Tibial nerve (tissue), 3 donors: ENCODE measurements around the gene RPP40.

Source experiments
- POLR2A ChIP-seq, 2 donors: fragments of 450-650 bp; IDR thresholded peaks; one replicate each; pipeline ENCODE4 v1.6.1; 2017; ENCODE audit warnings: antibody characterized with exemption in 2 of 2, mild to moderate bottlenecking in 2 of 2, moderate library complexity in 2 of 2
- TF ChIP-seq, protein P1 (sequence below), 5 experiments: fragments of 200-600 bp in 3 of 5; fragments of 450-650 bp in 2 of 5; sonication (generic) in 3 of 5; IDR thresholded peaks; one replicate each; pipeline ENCODE4 v1.5.1; 2016 to 2019; ENCODE audit warnings: antibody characterized with exemption in 5 of 5, mild to moderate bottlenecking in 3 of 5, moderate library complexity in 2 of 5

GRCh38 chr6:4973415-4973814, 30.4 kb downstream of the RPP40 start:
- TF ChIP-seq, protein P1, sequence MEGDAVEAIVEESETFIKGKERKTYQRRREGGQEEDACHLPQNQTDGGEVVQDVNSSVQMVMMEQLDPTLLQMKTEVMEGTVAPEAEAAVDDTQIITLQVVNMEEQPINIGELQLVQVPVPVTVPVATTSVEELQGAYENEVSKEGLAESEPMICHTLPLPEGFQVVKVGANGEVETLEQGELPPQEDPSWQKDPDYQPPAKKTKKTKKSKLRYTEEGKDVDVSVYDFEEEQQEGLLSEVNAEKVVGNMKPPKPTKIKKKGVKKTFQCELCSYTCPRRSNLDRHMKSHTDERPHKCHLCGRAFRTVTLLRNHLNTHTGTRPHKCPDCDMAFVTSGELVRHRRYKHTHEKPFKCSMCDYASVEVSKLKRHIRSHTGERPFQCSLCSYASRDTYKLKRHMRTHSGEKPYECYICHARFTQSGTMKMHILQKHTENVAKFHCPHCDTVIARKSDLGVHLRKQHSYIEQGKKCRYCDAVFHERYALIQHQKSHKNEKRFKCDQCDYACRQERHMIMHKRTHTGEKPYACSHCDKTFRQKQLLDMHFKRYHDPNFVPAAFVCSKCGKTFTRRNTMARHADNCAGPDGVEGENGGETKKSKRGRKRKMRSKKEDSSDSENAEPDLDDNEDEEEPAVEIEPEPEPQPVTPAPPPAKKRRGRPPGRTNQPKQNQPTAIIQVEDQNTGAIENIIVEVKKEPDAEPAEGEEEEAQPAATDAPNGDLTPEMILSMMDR (IDR thresholded peaks at IDR 0.05), result no peak
- TF ChIP-seq POLR2A (IDR thresholded peaks at IDR 0.05), result no peak
